ENCODE data around the gene HOXD1.

Gene HOXD1

GRCh38 chr2:176167398-176167797, 21.1 kb upstream of the HOXD1 start:
- DNase-seq: no peak

- no peak for DNase-seq
Measured at GRCh38 chr2:176169181-176169580, 19.3 kb upstream of the HOXD1 start.

GRCh38 chr2:176169711-176170110, 18.8 kb upstream of the HOXD1 start:
- DNase-seq: no peak

GRCh38 chr2:176170602-176171305, 17.7 kb upstream of the HOXD1 start:
- DNase-seq: no peak

- DNase-seq: no peak
Measured at GRCh38 chr2:176171351-176172006, 17.0 kb upstream of the HOXD1 start.

GRCh38 chr2:176172007-176172894, 16.2 kb upstream of the HOXD1 start:
- DNase-seq: no peak

GRCh38 chr2:176172895-176173566, 15.4 kb upstream of the HOXD1 start:
- no peak for DNase-seq

GRCh38 chr2:176173567-176174381, 14.7 kb upstream of the HOXD1 start:
- DNase-seq: no peak

GRCh38 chr2:176174382-176174823, 14.1 kb upstream of the HOXD1 start:
- DNase-seq: no peak

- no peak for DNase-seq
Measured at GRCh38 chr2:176174824-176175708, 13.4 kb upstream of the HOXD1 start.

GRCh38 chr2:176175709-176176607, 12.5 kb upstream of the HOXD1 start:
- no peak for DNase-seq

- DNase-seq: no peak
Measured at GRCh38 chr2:176177580-176178037, 10.9 kb upstream of the HOXD1 start.

GRCh38 chr2:176178038-176178756, 10.3 kb upstream of the HOXD1 start:
- no peak for DNase-seq

- no peak for DNase-seq
Measured at GRCh38 chr2:176178757-176179295, 9.6 kb upstream of the HOXD1 start.

- no peak for DNase-seq
Measured at GRCh38 chr2:176181551-176181950, 6.9 kb upstream of the HOXD1 start.

- DNase-seq: no peak
Measured at GRCh38 chr2:176182671-176183070, 5.8 kb upstream of the HOXD1 start.

- no peak for DNase-seq
Measured at GRCh38 chr2:176184749-176185148, 3.7 kb upstream of the HOXD1 start.

- DNase-seq: no peak
Measured at GRCh38 chr2:176186024-176186423, 2.4 kb upstream of the HOXD1 start.

Measured in activated CD4-positive, alpha-beta T cell treated with anti-CD3 and anti-CD28 coated beads, Interleukin-2, amount 50 U/mL, for 1 hour (primary cell).